GM12878 (cell line): Measurements from ENCODE around the gene C4orf51. TPM values are rescaled to one million over a fixed set of nuclear protein-coding genes. Genes with fewer than 3 reads are reported as not detected.

Experiments used
- ATAC-seq: fragments of 200-7000 bp; cut with Tn5 transposase; 3 replicates; pipeline ENCODE4 v1.9.1; 2020; ENCODE audit warnings: mild to moderate bottlenecking, moderate library complexity
- BruUV-seq: library from RNA; stranded (reverse); fragments of 400-500 nt; replicated peaks from 2 replicates; lab custom pipeline; 2021; lab: Mats Ljungman, UMichigan
- CTCF ChIA-PET: fragments of 300-600 bp; sonication (Branson Sonifier 250); formaldehyde crosslinking; extraction: SDS; loops from one replicate; lab custom pipeline; 2021; ENCODE audit warnings: inconsistent platforms; lab: Yijun Ruan, JAX
- POLR2A ChIA-PET: fragments of 350-600 bp; formaldehyde crosslinking; extraction: SDS; loops from one replicate; lab custom pipeline; 2021; ENCODE audit warnings: inconsistent platforms; lab: Charles Lee
- RAD21 ChIA-PET: fragments of 300-600 bp; sonication (Branson Sonifier 250); formaldehyde crosslinking; loops from one replicate; lab custom pipeline; 2023; ENCODE audit warnings: antibody characterized with exemption; ENCODE audit not compliant: unreplicated experiment; lab: Charles Lee
- SMC1A ChIA-PET: fragments of 300-600 bp; sonication (Branson Sonifier 250); formaldehyde crosslinking; loops from one replicate; lab custom pipeline; 2023; ENCODE audit not compliant: unreplicated experiment, uncharacterized antibody; lab: Charles Lee
- DNase-seq: peaks from one replicate; pipeline ENCODE4 v3.0.0-alpha.2; 2011; ENCODE audit warnings: low read depth, low spot score
- FAIRE-seq: peaks from 3 replicates; lab custom pipeline; 2011; peaks lifted over from hg19 to GRCh38; lab: Jason Lieb, UNC
- H2AFZ ChIP-seq: 2 replicates; pipeline ENCODE4 v1.6.0; 2011; ENCODE audit warnings: low read depth, low read length, control low read depth; ENCODE audit not compliant: control insufficient read depth
- H3K27ac ChIP-seq: 2 replicates; pipeline ENCODE4 v1.5.1; 2011; ENCODE audit warnings: control low read depth; ENCODE audit not compliant: control insufficient read depth, insufficient read depth
- H3K27me3 ChIP-seq, 2 experiments: replicated peaks in 1 of 2; 2 replicates each; pipeline versions ENCODE4 v1.6.0 to v1.6.1; 2011; ENCODE audit warnings: low read length in 1 of 2; ENCODE audit not compliant: control insufficient read depth in 2 of 2, insufficient read depth in 2 of 2
- H3K36me3 ChIP-seq, 2 experiments: 2 replicates each; pipeline ENCODE4 v1.5.1; 2011; ENCODE audit warnings: low read length in 1 of 2; ENCODE audit not compliant: control insufficient read depth in 2 of 2, insufficient read depth in 2 of 2
- H3K4me1 ChIP-seq: 2 replicates; pipeline ENCODE4 v1.6.1; 2011; ENCODE audit warnings: mild to moderate bottlenecking, low read length, moderate library complexity, mixed read lengths; ENCODE audit not compliant: control insufficient read depth, insufficient read depth
- H3K4me2 ChIP-seq: 2 replicates; pipeline ENCODE4 v1.6.0; 2011; ENCODE audit warnings: control low read depth; ENCODE audit not compliant: control insufficient read depth, insufficient read depth
- H3K4me3 ChIP-seq: fragments of 200-600 bp; sonication (generic); 2 replicates; pipeline ENCODE4 v1.5.1; 2016
- H3K79me2 ChIP-seq: 2 replicates; pipeline ENCODE4 v1.6.0; 2011; ENCODE audit warnings: low read length; ENCODE audit not compliant: control insufficient read depth, insufficient read depth
- H3K9ac ChIP-seq: 2 replicates; pipeline ENCODE4 v1.8.0; 2011; ENCODE audit warnings: low read length, control low read depth, mixed read lengths; ENCODE audit not compliant: control insufficient read depth, insufficient read depth
- H3K9me3 ChIP-seq: replicated peaks from 3 replicates; pipeline ENCODE4 v1.5.1; 2011; ENCODE audit warnings: mild to moderate bottlenecking, low read length; ENCODE audit not compliant: control insufficient read depth, insufficient read depth
- H4K20me1 ChIP-seq: 2 replicates; pipeline ENCODE4 v1.6.0; 2011; ENCODE audit not compliant: control insufficient read depth, insufficient read depth
- CBX5 ChIP-seq: sonication (generic); IDR thresholded peaks from 2 replicates; pipeline ENCODE4 v1.6.1; 2016; ENCODE audit warnings: low read depth, moderate library complexity, mild to moderate bottlenecking, inconsistent platforms
- EZH2 ChIP-seq: IDR thresholded peaks from 2 replicates; pipeline ENCODE4 v1.6.1; 2012; ENCODE audit warnings: low read depth, mild to moderate bottlenecking, control low read depth, inconsistent platforms, low read length, borderline replicate concordance; ENCODE audit not compliant: control insufficient read depth
- HDGF ChIP-seq: fragments of 450-650 bp; IDR thresholded peaks from 2 replicates; pipeline ENCODE4 v1.6.1; 2016; ENCODE audit warnings: antibody characterized with exemption
- KLF5 ChIP-seq: fragments of 450-650 bp; IDR thresholded peaks from 2 replicates; pipeline ENCODE4 v1.6.1; 2014; ENCODE audit warnings: mild to moderate bottlenecking; ENCODE audit not compliant: partially characterized antibody
- LARP7 ChIP-seq: fragments of 450-650 bp; IDR thresholded peaks from 2 replicates; pipeline ENCODE4 v1.6.1; 2017; ENCODE audit warnings: mild to moderate bottlenecking
- NFYB ChIP-seq: IDR thresholded peaks from 2 replicates; pipeline ENCODE4 v1.6.1; 2011; ENCODE audit warnings: low read depth, mild to moderate bottlenecking, low read length, improper control_type of control experiment, moderate library complexity; ENCODE audit not compliant: insufficient read depth
- NR2C1 ChIP-seq: fragments of 450-650 bp; IDR thresholded peaks from 2 replicates; pipeline ENCODE4 v1.6.1; 2017; ENCODE audit warnings: antibody characterized with exemption, mild to moderate bottlenecking, moderate library complexity
- SUPT20H ChIP-seq: IDR thresholded peaks from 2 replicates; pipeline ENCODE4 v1.6.1; 2011; ENCODE audit warnings: low read depth, mild to moderate bottlenecking, low read length, moderate library complexity, borderline replicate concordance; ENCODE audit not compliant: control insufficient read depth
- TCF3 ChIP-seq: IDR thresholded peaks from 2 replicates; pipeline ENCODE4 v1.6.1; 2012; ENCODE audit warnings: low read depth, mild to moderate bottlenecking, low read length, borderline replicate concordance; ENCODE audit not compliant: insufficient read depth
- YBX1 ChIP-seq: fragments of 450-650 bp; IDR thresholded peaks from 2 replicates; pipeline ENCODE4 v1.6.1; 2016; ENCODE audit warnings: antibody characterized with exemption
- ZNF217 ChIP-seq: fragments of 450-650 bp; IDR thresholded peaks from 2 replicates; pipeline ENCODE4 v1.6.1; 2017; ENCODE audit warnings: antibody characterized with exemption, mild to moderate bottlenecking
- ZNF622 ChIP-seq: fragments of 450-650 bp; IDR thresholded peaks from 2 replicates; pipeline ENCODE4 v1.6.1; 2017; ENCODE audit warnings: mild to moderate bottlenecking, inconsistent platforms
- ZZZ3 ChIP-seq: IDR thresholded peaks from 2 replicates; pipeline ENCODE4 v1.6.1; 2011; ENCODE audit warnings: low read depth; ENCODE audit not compliant: control insufficient read depth, insufficient read length
- WGBS: methylation state at CpG from one replicate; pipeline ENCODE4 v1.1.6; 2016; ENCODE audit warnings: low lambda C conversion rate; ENCODE audit not compliant: insufficient replicate concordance, insufficient coverage; ENCODE audit errors: missing lambda C conversion rate; 5-methylcytosine and 5-hydroxymethylcytosine counted together
- in situ Hi-C: fragments of 300-500 bp; cut with MboI; formaldehyde crosslinking; loops from 9 replicates; pipeline ENCODE4 v1.14.3; 2018; ENCODE audit warnings: mixed read lengths
- intact Hi-C: fragments of 100-400 bp; cut with micrococcal nuclease; formaldehyde crosslinking; loops from one replicate; pipeline ENCODE4 v1.14.2; 2022; ENCODE audit not compliant: unreplicated experiment
- polyA plus RNA-seq, 11 experiments: library from polyadenylated mRNA; depleted of rRNA in 4 of 11; unstranded in 6 of 11; stranded (reverse) in 5 of 11; fragments of >200 nt; fragmentation: Nextera tagmentation in 4 of 11; fragmentation: Illumina TruSeq in 1 of 11; extraction: Ambion mirVana in 4 of 11; extraction: Trizol in 1 of 11; gene quantifications; 1 replicate in 1 of 11; 2 replicates in 10 of 11; pipeline versions ENCODE4 v1.2.1 to v1.2.3, GENCODE V29; 2011 to 2016; ENCODE audit warnings: inconsistent platforms in 2 of 11, missing spikeins in 2 of 11, low read depth in 1 of 11
- total RNA-seq, 4 experiments: library from RNA; depleted of rRNA in 3 of 4; stranded (reverse); fragments of >200 nt in 3 of 4; fragmentation: Illumina TruSeq in 1 of 4; extraction: Trizol in 1 of 4; gene quantifications; 2 replicates each; pipeline versions ENCODE4 v1.2.1 to v1.2.3, GENCODE V29; 2013 to 2021
- TF ChIP-seq, protein P1 (sequence below): fragments of 450-650 bp; IDR thresholded peaks from 2 replicates; pipeline ENCODE4 v1.6.1; 2017; ENCODE audit warnings: mild to moderate bottlenecking
- TF ChIP-seq, protein P2 (sequence below): IDR thresholded peaks from 2 replicates; pipeline ENCODE4 v1.6.1; 2011; ENCODE audit warnings: borderline replicate concordance, low read depth, mild to moderate bottlenecking, moderate library complexity, mixed read lengths, low read length; ENCODE audit not compliant: insufficient read depth; ENCODE audit errors: extremely low read length
- TF ChIP-seq, protein P3 (sequence below): fragments of 450-650 bp; formaldehyde crosslinking; IDR thresholded peaks from 2 replicates; pipeline ENCODE4 v1.5.0; 2022; ENCODE audit warnings: mild to moderate bottlenecking, missing genetic modification characterization

C4orf51 gene
- total and polyA plus RNA-seq, 10 of the 15 experiments (the other 5 are each of a cell fraction or from before 2014, with no cell fraction given) = not detected

DNA sequence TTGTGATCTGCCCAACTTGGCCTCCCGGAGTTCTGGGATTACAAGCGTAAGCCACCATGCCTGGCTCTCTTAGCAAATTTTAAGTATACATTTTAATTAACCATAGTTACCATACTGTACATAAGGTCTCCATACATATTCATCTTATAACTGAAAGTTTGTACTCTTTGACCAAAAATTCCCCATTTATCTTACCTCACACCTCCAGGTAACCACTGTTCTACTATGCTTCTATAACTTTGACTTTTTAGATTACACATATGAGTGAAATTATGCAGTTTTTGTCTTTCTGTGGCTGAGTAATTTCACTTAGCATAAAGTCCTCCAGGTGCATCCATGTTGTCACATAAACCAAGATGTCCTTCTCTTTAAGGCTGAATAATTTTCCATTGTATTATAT is 17.4 kb downstream of the C4orf51 start (continued):
- TF ChIP-seq ZNF217 = no peak
- TF ChIP-seq ZZZ3 = no peak
- TF ChIP-seq KLF5 = no peak
- no peak for TF ChIP-seq CBX5
- TF ChIP-seq YBX1 = no peak

DNA sequence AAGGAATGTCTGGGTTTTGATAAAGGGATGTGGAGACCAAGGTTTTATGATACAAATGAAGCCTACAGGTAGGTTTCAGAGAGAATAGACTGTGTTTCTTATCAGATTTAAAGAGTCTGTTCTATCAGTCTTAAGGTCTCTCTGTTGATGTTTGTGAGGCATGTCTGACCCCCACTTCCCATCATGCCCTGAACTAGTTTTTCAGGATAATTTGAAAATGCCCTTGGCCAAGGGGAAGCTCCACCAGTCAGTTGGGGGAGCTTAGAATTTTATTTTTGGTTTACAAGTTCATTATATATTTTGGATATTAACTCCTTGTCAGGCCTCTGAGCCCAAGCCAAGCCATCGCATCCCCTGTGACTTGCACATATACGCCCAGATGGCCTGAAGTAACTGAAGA is 18.6 kb downstream of the C4orf51 start:
- no peak overlapping the region for H3K4me3 ChIP-seq
- no peaks in the 10 kb centered on the region for H4K20me1 ChIP-seq
- no peak overlapping the region for H3K9ac ChIP-seq
- no TSS peak for BruUV-seq
- H3K27me3 ChIP-seq = no peaks in the 10 kb centered on the region
- POLR2A ChIA-PET = no interaction called here
- SMC1A ChIA-PET = no interaction called here
- no peak overlapping the region for H2AFZ ChIP-seq
- DNase-seq = no peak
- H3K9me3 ChIP-seq = no peaks in the 10 kb centered on the region
- no peak for ATAC-seq
- H3K36me3 ChIP-seq = no peaks in the 10 kb centered on the region
- RAD21 ChIA-PET = no interaction called here
- intact Hi-C loops (no loop called here), in situ Hi-C loops (no loop called here)
- H3K4me1 ChIP-seq = no peaks in the 10 kb centered on the region
- no peak overlapping the region for H3K4me2 ChIP-seq
- H3K79me2 ChIP-seq = no peaks in the 10 kb centered on the region
- WGBS = 93% methylated on average over 2 of the region's 2 CpGs
- CTCF ChIA-PET = no interaction called here
- FAIRE-seq = no peak
- no peak overlapping the region for H3K27ac ChIP-seq
- TF ChIP-seq, protein P1, sequence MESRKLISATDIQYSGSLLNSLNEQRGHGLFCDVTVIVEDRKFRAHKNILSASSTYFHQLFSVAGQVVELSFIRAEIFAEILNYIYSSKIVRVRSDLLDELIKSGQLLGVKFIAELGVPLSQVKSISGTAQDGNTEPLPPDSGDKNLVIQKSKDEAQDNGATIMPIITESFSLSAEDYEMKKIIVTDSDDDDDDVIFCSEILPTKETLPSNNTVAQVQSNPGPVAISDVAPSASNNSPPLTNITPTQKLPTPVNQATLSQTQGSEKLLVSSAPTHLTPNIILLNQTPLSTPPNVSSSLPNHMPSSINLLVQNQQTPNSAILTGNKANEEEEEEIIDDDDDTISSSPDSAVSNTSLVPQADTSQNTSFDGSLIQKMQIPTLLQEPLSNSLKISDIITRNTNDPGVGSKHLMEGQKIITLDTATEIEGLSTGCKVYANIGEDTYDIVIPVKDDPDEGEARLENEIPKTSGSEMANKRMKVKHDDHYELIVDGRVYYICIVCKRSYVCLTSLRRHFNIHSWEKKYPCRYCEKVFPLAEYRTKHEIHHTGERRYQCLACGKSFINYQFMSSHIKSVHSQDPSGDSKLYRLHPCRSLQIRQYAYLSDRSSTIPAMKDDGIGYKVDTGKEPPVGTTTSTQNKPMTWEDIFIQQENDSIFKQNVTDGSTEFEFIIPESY = no peak
- TF ChIP-seq SUPT20H = no peak
- TF ChIP-seq HDGF = no peak
- TF ChIP-seq NR2C1 = no peak
- no peak for TF ChIP-seq KLF5
- TF ChIP-seq TCF3 = no peak
- TF ChIP-seq, protein P2, sequence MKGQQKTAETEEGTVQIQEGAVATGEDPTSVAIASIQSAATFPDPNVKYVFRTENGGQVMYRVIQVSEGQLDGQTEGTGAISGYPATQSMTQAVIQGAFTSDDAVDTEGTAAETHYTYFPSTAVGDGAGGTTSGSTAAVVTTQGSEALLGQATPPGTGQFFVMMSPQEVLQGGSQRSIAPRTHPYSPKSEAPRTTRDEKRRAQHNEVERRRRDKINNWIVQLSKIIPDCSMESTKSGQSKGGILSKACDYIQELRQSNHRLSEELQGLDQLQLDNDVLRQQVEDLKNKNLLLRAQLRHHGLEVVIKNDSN = no peak
- no peak for TF ChIP-seq LARP7
- no peak for TF ChIP-seq EZH2
- no peak for TF ChIP-seq ZNF622
- no peak for TF ChIP-seq NFYB
- TF ChIP-seq, protein P3, sequence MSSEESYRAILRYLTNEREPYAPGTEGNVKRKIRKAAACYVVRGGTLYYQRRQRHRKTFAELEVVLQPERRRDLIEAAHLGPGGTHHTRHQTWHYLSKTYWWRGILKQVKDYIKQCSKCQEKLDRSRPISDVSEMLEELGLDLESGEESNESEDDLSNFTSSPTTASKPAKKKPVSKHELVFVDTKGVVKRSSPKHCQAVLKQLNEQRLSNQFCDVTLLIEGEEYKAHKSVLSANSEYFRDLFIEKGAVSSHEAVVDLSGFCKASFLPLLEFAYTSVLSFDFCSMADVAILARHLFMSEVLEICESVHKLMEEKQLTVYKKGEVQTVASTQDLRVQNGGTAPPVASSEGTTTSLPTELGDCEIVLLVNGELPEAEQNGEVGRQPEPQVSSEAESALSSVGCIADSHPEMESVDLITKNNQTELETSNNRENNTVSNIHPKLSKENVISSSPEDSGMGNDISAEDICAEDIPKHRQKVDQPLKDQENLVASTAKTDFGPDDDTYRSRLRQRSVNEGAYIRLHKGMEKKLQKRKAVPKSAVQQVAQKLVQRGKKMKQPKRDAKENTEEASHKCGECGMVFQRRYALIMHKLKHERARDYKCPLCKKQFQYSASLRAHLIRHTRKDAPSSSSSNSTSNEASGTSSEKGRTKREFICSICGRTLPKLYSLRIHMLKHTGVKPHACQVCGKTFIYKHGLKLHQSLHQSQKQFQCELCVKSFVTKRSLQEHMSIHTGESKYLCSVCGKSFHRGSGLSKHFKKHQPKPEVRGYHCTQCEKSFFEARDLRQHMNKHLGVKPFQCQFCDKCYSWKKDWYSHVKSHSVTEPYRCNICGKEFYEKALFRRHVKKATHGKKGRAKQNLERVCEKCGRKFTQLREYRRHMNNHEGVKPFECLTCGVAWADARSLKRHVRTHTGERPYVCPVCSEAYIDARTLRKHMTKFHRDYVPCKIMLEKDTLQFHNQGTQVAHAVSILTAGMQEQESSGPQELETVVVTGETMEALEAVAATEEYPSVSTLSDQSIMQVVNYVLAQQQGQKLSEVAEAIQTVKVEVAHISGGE (CRISPR knock-in tag) = no peak
- TF ChIP-seq ZNF217 = no peak
